ENCODE data around the gene SPRY2. TPM values are rescaled to one million over a fixed set of nuclear protein-coding genes. Genes with fewer than 3 reads are reported as not detected.

The SPRY2 gene
- total RNA-seq, 1 donor from 2014 or later = 11.3 TPM

- no peak for DNase-seq (ENCODE audit: low spot score)
- ATAC-seq = no peak
Measured at GRCh38 chr13:80314711-80315653, 25.9 kb downstream of the SPRY2 start.

- DNase-seq (ENCODE audit: low spot score) = no peak
- ATAC-seq = peak; percentile 53
Measured at GRCh38 chr13:80313668-80314256, 27.2 kb downstream of the SPRY2 start.

DNA sequence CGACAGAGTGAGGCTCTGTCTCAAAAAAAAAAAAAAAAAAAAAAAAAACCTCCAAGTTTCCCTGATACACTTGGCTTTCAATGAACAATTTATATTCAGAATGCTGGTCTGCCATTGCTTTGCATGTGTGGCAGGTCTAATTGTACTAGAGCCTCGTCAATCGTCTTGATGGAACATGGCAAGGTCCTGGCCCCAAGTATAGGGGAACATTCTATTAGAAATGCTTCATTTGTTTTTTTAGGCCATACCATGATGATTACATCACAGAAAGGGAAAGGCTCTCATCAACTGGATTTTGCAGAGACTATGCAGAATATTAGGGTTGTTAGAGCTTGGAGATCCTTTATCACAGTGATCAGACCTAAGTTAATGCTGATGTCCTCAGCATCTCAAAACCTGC lies 28.0 kb downstream of the SPRY2 start:
- DNase-seq (ENCODE audit: low spot score) = no peak
- ATAC-seq = no peak

- ATAC-seq = no peak
- DNase-seq (ENCODE audit: low spot score) = no peak
Measured at GRCh38 chr13:80312012-80312704, 28.8 kb downstream of the SPRY2 start.

- ATAC-seq (no peak), DNase-seq (ENCODE audit: low spot score) (no peak)
Measured at GRCh38 chr13:80309926-80310325, 31.0 kb downstream of the SPRY2 start.

GRCh38 chr13:80307401-80307987 lies 33.4 kb downstream of the SPRY2 start:
- no peak for DNase-seq (ENCODE audit: low spot score)
- ATAC-seq = no peak

DNA sequence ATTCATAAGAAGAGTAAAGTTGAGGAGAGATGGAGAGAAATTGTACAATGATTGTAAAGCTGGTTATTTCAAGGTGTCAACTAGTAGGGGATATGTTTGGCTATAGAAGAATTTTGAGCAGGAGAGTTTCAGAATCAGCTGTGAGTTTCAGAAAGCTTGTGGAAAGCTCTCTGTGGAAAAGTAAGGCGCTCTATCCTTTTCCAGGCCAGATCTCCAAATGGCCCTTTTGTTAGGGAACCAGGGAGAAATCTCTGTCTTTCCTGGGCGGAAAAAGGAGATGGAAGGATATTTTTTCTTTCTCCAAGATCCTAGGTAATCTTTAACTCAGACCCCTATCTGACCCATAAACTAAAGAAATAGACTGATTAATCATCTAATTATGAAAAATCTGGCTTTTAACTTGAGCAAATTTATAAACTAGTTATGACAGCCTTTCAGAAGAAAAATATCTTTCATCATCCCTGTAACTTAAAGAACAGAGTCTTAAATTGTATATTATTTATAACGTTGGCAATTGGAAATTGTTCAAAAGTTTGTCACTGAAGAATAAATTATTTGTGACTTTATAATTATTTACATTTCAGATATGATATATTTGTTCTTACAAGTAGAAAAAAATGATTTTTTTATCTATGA lies 34.5 kb downstream of the SPRY2 start:
- DNase-seq (ENCODE audit: low spot score) = no peak
- ATAC-seq = no peak

GRCh38 chr13:80305737-80306136 lies 35.2 kb downstream of the SPRY2 start:
- no peak for DNase-seq (ENCODE audit: low spot score)
- ATAC-seq = no peak

DNA sequence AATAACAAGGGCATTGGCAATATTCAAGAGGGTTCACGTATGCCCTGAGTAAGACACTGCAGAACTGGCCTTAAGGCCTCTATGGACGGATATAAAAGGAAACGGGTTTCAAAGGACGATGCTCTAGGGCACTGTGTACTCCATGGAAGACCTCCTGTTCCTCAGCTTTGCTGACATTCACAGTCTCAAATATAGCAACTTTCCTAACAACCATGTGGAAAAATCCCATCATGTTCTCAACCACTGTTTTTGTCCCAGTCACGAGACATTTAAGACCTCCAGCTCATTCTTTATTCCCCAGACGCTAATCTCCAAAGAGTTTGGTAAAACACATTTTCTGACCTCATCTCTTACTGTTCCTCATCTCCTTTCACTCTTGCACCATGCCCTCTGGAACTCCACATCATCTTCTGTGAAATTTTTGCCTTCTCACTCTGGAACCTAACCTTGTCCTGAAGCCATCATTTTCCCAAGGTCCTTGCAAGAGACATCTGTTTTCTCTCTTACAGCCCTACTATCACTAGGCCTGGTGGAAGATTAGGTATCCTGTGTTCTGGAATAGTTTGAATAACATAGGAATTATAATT lies 37.6 kb downstream of the SPRY2 start:
- no peak for DNase-seq (ENCODE audit: low spot score)
- ATAC-seq = no peak

DNA sequence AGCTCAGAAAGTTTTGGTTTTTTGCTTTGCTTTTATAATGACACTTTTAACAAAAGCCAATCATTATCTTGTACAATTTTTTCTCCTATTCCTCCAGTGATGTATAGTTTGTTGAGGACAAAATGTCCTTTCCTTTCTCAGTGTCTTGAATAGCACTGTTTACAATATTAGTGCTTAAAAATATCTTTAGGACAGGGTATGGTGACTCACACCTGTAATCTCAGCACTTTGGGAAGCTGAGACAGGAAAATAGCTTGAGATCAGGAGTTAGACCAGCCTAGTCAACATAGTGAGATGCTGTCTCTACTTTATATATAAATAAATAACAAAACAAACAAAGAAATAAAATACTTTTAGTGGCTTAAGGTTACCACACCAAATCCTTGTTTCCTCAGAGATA lies 41.9 kb downstream of the SPRY2 start:
- DNase-seq (ENCODE audit: low spot score) = no peak
- ATAC-seq = no peak

GRCh38 chr13:80297503-80297902 lies 43.4 kb downstream of the SPRY2 start:
- no peak for DNase-seq (ENCODE audit: low spot score)
- ATAC-seq = no peak

DNA sequence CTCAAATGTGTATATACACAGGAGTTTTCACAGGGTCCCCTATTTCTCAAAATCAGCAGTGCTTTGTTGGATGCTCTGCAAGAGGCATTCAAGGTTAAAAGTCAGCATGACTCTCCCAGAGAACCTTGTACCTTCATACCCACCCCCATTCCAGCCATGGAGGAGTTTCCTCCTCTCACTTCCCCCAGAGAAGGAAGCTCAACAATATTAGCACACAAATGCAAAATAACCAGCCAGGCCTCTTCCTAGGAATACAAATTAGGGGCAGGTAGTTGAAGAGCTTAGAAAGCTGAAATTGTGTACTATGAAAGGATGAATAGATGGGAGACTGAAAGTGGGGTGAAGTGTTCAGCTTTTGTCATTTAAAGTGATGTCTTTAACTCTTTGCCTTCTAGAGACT lies 43.8 kb downstream of the SPRY2 start:
- ATAC-seq = peak; percentile 46
- DNase-seq (ENCODE audit: low spot score) = no peak

DNA sequence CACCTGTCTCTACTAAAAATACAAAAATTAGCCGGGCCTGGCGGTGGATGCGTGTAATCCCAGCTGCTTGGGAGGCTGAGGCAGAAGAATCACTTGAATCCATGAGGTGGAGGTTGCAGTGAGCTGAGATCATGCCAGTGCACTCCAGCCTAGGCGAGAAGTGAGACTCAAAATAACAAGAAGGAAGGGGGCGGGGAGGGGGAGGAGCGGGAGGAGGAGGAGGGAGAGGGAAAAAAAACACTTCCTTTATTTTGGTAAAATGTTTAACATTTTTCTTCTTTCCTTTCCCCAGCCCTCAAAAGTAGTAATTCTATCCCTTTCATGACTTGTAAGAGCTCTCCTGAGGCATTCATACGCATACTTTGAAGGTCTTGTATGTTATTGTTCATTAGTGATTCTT lies 44.3 kb downstream of the SPRY2 start:
- no peak for DNase-seq (ENCODE audit: low spot score)
- ATAC-seq = no peak

DNA sequence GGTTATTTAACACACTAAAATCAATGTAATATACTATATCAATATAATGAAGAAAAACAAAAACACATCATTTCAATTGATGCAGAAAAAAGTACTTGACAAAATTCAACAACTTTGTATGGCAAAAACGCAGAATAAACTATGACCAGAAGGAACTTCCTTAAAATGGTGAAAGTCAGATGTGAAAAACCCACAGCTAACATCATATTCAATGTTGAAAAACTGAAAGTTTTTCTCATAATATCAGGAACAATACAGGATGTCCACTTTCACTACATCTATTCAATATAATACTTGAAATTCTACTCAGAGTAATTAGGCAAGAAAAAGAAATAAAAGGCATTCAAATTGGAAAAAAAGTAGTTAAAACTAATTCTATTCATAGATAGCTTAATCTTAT lies 50.3 kb downstream of the SPRY2 start:
- DNase-seq (ENCODE audit: low spot score) (no peak), ATAC-seq (no peak)

Measured in left lobe of liver (tissue), 2 donors.